A549 (cell line): ENCODE results near the gene ITSN2.

Experiments
- CHD2 ChIP-seq: fragments of 150-350 bp; IDR thresholded peaks from 2 replicates; pipeline ENCODE4 v1.6.1; 2014; ENCODE audit warnings: low read length; ENCODE audit not compliant: partially characterized antibody
- CHD4 ChIP-seq: fragments of 200-600 bp; sonication (generic); IDR thresholded peaks from 2 replicates; pipeline ENCODE4 v1.6.1; 2016; ENCODE audit warnings: antibody characterized with exemption, mild to moderate bottlenecking, borderline replicate concordance
- CTCF ChIP-seq: fragments of >200 bp; sonication (Bioruptor Twin); formaldehyde crosslinking; IDR thresholded peaks from 3 replicates; pipeline ENCODE4 v1.5.1; 2016
- JUNB ChIP-seq: fragments of >200 bp; sonication (Bioruptor Twin); formaldehyde crosslinking; IDR thresholded peaks from 2 replicates; pipeline ENCODE4 v1.6.1; 2016
- KDM1A ChIP-seq: fragments of 200-600 bp; sonication (generic); IDR thresholded peaks from 2 replicates; pipeline ENCODE4 v1.6.1; 2016; ENCODE audit warnings: low read depth, mild to moderate bottlenecking
- MAFK ChIP-seq: fragments of 450-650 bp; IDR thresholded peaks from 2 replicates; pipeline ENCODE4 v1.6.1; 2014; ENCODE audit not compliant: partially characterized antibody
- PHF8 ChIP-seq: fragments of 200-600 bp; sonication (generic); IDR thresholded peaks from 2 replicates; pipeline ENCODE4 v1.6.1; 2016; ENCODE audit warnings: low read depth, mild to moderate bottlenecking, antibody characterized with exemption, moderate library complexity, borderline replicate concordance
- POLR2A ChIP-seq: IDR thresholded peaks from 2 replicates; pipeline ENCODE4 v1.6.1; 2012; ENCODE audit warnings: mild to moderate bottlenecking, low read length
- POLR2AphosphoS2 ChIP-seq: conservative IDR thresholded peaks from 2 replicates; pipeline ENCODE4 v1.6.1; 2012; ENCODE audit warnings: low read length, improper control_type of control experiment, inconsistent platforms
- REST ChIP-seq: fragments of 200-600 bp; sonication (generic); IDR thresholded peaks from 2 replicates; pipeline ENCODE4 v1.6.1; 2016; ENCODE audit warnings: antibody characterized with exemption, mild to moderate bottlenecking, moderate library complexity
- ZFP36 ChIP-seq: fragments of 450-650 bp; IDR thresholded peaks from 2 replicates; pipeline ENCODE4 v1.6.1; 2014; ENCODE audit warnings: borderline replicate concordance; ENCODE audit not compliant: partially characterized antibody

GRCh38 chr2:24231461-24231881 lies 128.9 kb downstream of the ITSN2 start:
- TF ChIP-seq CTCF (no peak), POLR2A (no peak), REST (no peak), PHF8 (no peak), CHD4 (no peak), POLR2AphosphoS2 (no peak), JUNB (no peak), KDM1A (no peak), ZFP36 (no peak), MAFK (no peak), CHD2 (no peak)
